ENCODE measurements around the gene TRANK1. TPM values are rescaled to one million over a fixed set of nuclear protein-coding genes. Genes with fewer than 3 reads are reported as not detected.

TRANK1 gene
- polyA plus RNA-seq (2011; rRNA removed) (22.4 and 26.1 TPM in 2 replicates), polyA minus RNA-seq (2011; rRNA and poly(A)+ RNA removed) (45.1 and 57.2 TPM in 2 replicates)

- POLR2A ChIA-PET = interaction anchor here (0.5 to 1.3 kb wide), 3 partner anchors 14 to 364 kb away, joined by 3 to 4 read pairs (median 3); no protein-coding TSS in a partner anchor
- peak within 1 kb of the TSS; percentile 69 for H3K4me3 ChIP-seq (ENCODE audit: low read depth, low read length)
- no peak for TF ChIP-seq CTCF (IDR thresholded peaks at IDR 0.05; ENCODE audit: low read depth, low read length)
- peaks cover 20% of the 10 kb centered on the region for H3K9me3 ChIP-seq (ENCODE audit: control insufficient read depth, insufficient read depth, low read length)
- H3K27me3 ChIP-seq (ENCODE audit: control insufficient read depth, insufficient read depth, low read length) = no peaks in the 10 kb centered on the region
- CTCF ChIA-PET = interaction anchor here (0.9 to 3.6 kb wide), 2 partner anchors 12 to 14 kb away, joined by 3 to 24 read pairs; no protein-coding TSS in a partner anchor
- no peak for DNase-seq (ENCODE audit: low read depth, low spot score)
- peak within 1 kb of the TSS; percentile 47 for H3K27ac ChIP-seq (ENCODE audit: low read depth, low read length)
These were observed at the start of gene TRANK1 for GRCh38 chr3:36944641-36945270. TSS of gene TRANK1 (minus strand) at chr3:36945054. CDS start at chr3:36944809, 245 bp downstream.

DNA sequence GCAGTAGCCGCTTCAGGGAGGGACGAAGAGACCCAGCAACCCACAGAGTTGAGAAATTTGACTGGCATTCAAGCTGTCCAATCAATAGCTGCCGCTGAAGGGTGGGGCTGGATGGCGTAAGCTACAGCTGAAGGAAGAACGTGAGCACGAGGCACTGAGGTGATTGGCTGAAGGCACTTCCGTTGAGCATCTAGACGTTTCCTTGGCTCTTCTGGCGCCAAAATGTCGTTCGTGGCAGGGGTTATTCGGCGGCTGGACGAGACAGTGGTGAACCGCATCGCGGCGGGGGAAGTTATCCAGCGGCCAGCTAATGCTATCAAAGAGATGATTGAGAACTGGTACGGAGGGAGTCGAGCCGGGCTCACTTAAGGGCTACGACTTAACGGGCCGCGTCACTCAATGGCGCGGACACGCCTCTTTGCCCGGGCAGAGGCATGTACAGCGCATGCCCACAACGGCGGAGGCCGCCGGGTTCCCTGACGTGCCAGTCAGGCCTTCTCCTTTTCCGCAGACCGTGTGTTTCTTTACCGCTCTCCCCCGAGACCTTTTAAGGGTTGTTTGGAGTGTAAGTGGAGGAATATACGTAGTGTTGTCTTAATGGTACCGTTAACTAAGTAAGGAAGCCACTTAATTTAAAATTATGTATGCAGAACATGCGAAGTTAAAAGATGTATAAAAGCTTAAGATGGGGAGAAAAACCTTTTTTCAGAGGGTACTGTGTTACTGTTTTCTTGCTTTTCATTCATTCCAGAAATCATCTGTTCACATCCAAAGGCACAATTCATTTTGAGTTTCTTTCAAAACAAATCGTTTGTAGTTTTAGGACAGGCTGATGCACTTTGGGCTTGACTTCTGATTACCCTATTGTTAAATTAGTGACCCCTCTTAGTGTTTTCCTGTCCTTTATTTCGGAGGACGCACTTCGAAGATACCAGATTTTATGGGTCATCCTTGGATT lies 48.8 kb upstream of the TRANK1 start, which contains the start of gene MLH1:
TSS of gene MLH1 (plus strand) at position 193 of the 958 bp plus-strand sequence. CDS start at position 223, 30 bp downstream.
- DNase-seq (ENCODE audit: low read depth, low spot score) = peak; percentile 100
- no peaks in the 10 kb centered on the region; the same call in 1 of the 2 replicates for H3K9me3 ChIP-seq (ENCODE audit: control insufficient read depth, insufficient read depth, low read length)
- ChIA-PET CTCF (interaction anchor here (0.6 to 3.5 kb wide), 6 partner anchors 31 to 974 kb away, joined by 3 to 22 read pairs (median 4); no protein-coding TSS in a partner anchor), POLR2A (interaction anchor here (0.7 to 1.2 kb wide), 5 partner anchors 11 to 298 kb away, joined by 3 to 6 read pairs (median 3); no protein-coding TSS in a partner anchor)
- H3K27ac ChIP-seq (ENCODE audit: low read depth, low read length) = peak within 1 kb of the TSS; percentile 99
- no peaks in the 10 kb centered on the region for H3K27me3 ChIP-seq (ENCODE audit: control insufficient read depth, insufficient read depth, low read length)
- no peak for TF ChIP-seq CTCF (IDR thresholded peaks at IDR 0.05; ENCODE audit: low read depth, low read length)
- H3K4me3 ChIP-seq (ENCODE audit: low read depth, low read length) = peak within 1 kb of the TSS; percentile 91

GRCh38 chr3:36992806-36993325 lies 48.0 kb upstream of the TRANK1 start, which contains the start of gene EPM2AIP1:
TSS of gene EPM2AIP1 (minus strand) at chr3:36993131. CDS start at chr3:36993077, 54 bp downstream.
- POLR2A ChIA-PET = interaction anchor here (0.7 to 1.2 kb wide), 5 partner anchors 10 to 298 kb away, joined by 3 to 6 read pairs (median 3); no protein-coding TSS in a partner anchor
- CTCF ChIA-PET = interaction anchor here (0.6 to 3.5 kb wide), 6 partner anchors 34 to 975 kb away, joined by 3 to 22 read pairs (median 4); no protein-coding TSS in a partner anchor
- Histone ChIP-seq H3K27me3 (ENCODE audit: control insufficient read depth, insufficient read depth, low read length) (no peaks in the 10 kb centered on the region), H3K4me3 (ENCODE audit: low read depth, low read length) (peak within 1 kb of the TSS; percentile 91), H3K9me3 (ENCODE audit: control insufficient read depth, insufficient read depth, low read length) (no peaks in the 10 kb centered on the region; the same call in 1 of the 2 replicates), H3K27ac (ENCODE audit: low read depth, low read length) (peak within 1 kb of the TSS; percentile 99)
- no peak for DNase-seq (ENCODE audit: low read depth, low spot score)
- no peak; the same call in none of the 2 replicates for TF ChIP-seq CTCF (IDR thresholded peaks at IDR 0.05; ENCODE audit: low read depth, low read length)

DNA sequence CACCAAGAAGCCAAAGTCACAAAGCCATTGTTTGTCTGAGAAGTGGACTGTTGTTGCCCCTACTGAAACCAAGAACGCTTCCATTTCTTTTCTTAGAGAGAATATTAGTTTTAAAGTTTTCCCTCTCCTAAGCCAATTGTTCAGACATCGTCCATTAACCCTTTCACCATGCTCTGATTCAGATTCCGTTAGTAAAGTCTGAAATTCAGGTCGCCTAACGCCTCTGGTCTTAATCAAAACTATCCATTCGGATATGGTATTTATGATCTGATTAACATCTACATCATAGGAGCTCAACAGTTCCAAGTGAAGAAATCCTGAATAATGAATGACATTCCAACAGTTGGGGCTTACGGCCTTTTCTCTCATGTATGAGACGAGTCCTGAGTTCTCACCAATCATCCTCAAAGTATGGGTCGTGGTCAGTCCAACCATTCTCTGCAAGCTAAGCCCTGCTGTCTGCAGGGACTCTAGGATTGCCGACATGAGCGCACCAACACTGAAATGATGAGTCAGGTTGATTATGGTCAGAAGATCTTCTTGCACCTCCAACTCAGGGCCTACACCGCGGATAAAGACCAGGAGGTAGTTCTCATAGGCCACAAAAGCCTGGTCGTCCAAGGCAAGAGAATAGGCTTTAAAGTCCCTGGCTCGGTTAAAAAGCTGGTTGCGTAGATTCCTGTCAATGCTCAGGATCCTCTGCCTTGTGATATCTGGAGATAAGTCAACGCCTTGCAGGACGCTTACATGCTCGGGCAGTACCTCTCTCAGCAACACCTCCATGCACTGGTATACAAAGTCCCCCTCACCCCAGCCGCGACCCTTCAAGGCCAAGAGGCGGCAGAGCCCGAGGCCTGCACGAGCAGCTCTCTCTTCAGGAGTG lies 47.3 kb upstream of the TRANK1 start:
- CTCF ChIA-PET = interaction anchor here (0.6 to 3.5 kb wide), 7 partner anchors 12 to 1529 kb away, joined by 3 to 22 read pairs (median 3); no protein-coding TSS in a partner anchor
- POLR2A ChIA-PET = interaction anchor here (0.7 to 1.2 kb wide), 3 partner anchors 9 to 299 kb away, joined by 3 to 6 read pairs (median 4); no protein-coding TSS in a partner anchor
- TF ChIP-seq CTCF (IDR thresholded peaks at IDR 0.05; ENCODE audit: low read depth, low read length) = no peak
- Histone ChIP-seq H3K27me3 (ENCODE audit: control insufficient read depth, insufficient read depth, low read length) (no peaks in the 10 kb centered on the region), H3K9me3 (ENCODE audit: control insufficient read depth, insufficient read depth, low read length) (no peaks in the 10 kb centered on the region; the same call in 1 of the 2 replicates), H3K27ac (ENCODE audit: low read depth, low read length) (peak overlapping the region; percentile 99), H3K4me3 (ENCODE audit: low read depth, low read length) (peak overlapping the region; percentile 91)
- peak; percentile 15 for DNase-seq (ENCODE audit: low read depth, low spot score)

Data from AG04450 (cell line).